ENCODE results near the gene UFSP1. TPM values are rescaled to one million over a fixed set of nuclear protein-coding genes. Genes with fewer than 3 reads are reported as not detected.
A peak's percentile ranks its signal among the peaks of the same experiment; 100 is the strongest.
"Not testable (repeated sequence)": the region's sequence is repeated elsewhere in the genome, so short reads cannot be mapped to it uniquely, and the experiment has no call there.

The UFSP1 gene
- 8.5 and 14.3 TPM in 2 replicates for total RNA-seq
- 5.4 TPM for polyA plus RNA-seq (2012)

DNA sequence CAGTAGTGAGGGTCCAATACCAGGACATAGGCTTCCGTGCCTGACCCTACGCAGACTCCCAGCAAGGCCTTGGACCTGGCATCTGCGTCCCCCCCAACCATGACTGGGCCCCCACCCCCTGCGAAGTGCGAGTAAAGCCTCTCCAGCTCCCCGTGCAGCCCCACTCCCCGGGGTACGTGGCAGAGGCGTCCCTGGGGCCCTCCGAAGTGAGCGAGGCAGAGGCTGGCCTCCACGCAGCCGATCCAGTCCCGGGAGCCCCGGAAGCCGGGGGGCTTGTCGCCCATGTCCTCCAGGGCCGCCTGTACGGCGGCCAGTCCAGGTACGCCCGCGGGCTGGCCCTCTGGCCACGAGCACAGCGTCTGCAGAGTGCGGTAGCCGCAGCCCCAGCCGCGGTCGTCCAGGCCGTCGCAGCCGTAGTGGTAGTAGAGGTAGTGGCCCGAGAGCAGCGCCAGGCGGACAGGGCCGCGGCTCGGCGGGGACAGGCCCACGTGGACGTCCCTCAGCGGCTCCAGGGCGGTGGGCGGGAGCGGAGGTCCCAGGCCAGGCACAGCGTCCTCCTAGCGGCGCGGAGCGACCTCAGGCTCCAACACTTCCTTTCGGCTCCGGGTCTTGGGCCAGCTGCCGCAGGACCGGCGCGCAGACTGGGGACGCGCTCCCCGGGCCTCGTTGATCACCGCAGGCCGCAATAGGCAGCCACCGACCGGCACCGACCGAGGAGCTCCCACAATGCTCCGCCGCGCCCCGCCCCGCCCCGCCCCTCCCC lies at the start of gene UFSP1:
Gene UFSP1 (minus strand): TSS at position 728 of the 763 bp plus-strand sequence. CDS start 444 bp downstream, at position 284.
- DNase-seq (ENCODE audit: low read depth) = no peak

DNA sequence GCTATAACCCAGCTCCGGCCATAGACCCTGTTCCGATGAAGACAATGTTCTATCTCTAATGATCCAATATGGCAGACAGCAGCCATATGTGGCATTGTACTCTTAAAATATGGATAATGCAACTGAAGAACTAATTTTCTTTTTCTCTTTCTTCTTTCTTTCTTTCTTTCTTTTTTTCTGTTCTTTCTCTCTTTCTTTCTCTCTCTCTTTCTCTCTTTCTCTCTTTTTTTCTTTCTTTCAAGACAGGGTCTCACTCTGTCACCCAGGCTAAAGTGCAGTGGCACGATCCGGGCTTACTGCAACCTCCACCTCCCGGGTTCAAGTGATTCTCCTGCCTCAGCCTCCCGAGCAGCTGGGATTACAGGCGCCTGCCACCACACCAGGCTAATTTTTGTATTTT lies 46.7 kb upstream of the UFSP1 start:
- DNase-seq (ENCODE audit: low read depth) = not testable (repeated sequence)

DNA sequence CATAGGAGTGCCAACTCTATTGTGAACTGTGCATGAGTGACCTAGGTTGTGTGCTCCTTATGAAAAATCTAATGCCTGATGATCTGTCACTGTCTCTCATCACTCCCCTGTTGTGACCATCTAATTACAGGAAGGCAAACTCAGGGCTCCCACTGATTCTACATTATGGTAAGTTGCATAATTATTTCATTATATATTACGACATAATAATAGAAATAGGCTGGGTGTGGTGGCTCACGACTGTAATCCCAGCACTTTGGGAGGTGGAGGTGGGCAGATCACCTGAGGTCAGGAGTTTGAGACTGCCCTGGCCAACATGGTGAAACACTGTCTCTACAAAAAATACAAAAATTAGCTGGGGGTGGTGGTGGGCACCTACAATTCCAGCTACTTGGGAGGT lies 45.9 kb upstream of the UFSP1 start:
- DNase-seq (ENCODE audit: low read depth) = not testable (repeated sequence)

DNA sequence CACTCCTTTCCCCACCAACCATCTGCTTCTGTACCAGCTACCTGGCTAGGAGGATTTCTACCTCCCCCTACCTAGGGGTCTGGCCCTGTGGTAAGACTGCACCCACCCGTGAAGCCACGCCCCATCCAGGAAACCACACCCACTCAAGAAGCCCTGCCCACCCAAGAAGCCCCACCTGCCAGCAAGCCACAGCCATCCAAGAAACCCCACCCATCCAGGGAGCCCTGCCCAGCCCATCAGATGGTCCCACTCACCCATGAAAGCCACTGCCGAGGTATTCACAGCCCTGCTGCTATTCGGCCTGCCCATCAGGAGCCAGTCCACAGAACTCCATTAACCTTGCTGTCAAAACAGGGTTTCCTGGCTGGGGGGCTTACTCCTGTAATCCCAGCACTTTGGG lies 44.2 kb upstream of the UFSP1 start:
- no peak for DNase-seq (ENCODE audit: low read depth)

DNA sequence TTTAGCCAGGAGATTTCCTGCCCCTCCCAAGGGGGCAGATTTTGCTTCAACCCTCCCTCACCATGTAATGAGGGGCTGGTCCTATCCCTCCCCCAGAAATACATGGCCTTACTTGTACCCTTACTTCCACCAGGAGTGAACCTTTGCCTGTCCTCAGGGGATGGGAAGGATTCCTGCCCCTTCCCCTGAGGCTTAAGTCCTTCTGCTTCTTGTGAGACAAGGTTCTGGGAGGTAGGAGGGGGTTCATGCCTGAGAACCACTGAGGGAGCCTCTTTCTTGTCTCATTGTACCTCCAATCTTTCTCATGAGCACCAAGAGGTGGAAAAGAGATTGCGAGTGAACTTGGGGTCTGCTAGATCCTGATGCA lies 40.3 kb upstream of the UFSP1 start:
- DNase-seq (ENCODE audit: low read depth) = no peak

DNA sequence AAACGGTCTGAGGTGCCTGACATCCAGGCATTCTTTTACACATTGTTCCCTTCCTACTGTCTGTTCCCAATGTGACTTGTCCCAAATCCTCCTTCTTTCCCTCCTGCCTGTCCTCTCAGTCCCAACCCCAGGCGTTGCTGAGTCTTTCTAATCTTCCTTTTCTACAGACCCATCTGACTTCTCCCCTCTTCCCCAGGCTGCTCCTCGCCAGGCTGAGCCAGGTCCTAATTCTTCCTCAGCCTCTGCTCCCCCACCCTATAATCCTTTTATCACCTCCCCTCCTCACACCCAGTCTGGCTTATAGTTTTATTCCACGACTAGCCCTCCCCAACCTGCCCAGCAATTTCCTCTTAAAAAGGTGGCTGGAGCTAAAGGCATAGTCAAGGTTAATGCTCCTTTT lies 34.1 kb upstream of the UFSP1 start:
- not testable (repeated sequence) for DNase-seq (ENCODE audit: low read depth)

DNA sequence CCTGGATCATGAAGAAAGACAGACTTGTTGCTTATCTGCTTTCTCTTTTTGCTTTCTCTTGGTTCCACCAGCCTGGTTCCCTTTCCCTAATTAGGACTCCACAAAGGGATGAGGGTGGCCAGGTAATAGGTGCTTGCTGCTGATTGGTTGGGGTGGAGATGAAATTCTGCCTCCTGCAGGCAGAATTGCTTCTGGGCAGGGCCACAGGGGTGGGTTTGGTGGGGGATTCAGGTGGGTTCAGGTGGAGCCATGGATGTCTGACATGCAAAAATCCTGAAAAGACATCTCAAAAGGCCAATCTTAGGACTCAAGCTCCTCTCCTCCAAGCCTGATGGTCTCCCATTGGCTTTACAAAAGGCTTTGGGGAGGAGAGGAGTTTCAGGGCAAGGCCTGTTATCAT lies 31.5 kb upstream of the UFSP1 start:
- no peak for DNase-seq (ENCODE audit: low read depth)

DNA sequence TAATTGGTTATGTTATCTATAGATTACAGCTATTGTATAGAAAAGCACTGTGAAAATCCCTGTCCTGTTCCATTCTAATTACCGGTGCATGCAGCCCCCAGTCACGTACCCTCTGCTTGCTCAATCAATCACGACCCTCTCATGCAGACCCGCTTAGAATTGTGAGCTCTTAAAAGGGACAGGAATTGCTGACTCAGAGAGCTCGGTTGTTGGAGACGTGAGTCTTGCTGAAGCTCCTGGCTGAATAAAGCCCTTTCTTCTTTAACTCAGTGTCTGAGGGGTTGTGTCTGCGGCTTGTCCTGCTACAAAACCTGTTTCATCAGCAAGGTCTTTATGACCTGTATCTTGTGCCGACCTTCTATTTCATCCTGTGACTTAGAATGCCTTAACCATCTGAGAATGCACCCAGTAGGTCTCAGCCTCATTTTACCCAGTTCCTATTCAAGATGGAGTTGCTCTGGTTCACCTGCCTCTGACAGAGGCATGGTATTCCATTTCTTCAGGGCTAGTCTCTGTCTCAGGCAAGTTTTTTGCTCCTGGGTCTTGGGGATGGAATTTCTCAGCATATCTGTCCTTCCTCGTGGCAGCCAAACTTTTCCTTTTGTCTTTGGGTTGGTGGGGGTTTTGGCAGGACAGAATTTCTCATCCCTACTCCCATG lies 30.4 kb upstream of the UFSP1 start:
- not testable (repeated sequence) for DNase-seq (ENCODE audit: low read depth)

DNA sequence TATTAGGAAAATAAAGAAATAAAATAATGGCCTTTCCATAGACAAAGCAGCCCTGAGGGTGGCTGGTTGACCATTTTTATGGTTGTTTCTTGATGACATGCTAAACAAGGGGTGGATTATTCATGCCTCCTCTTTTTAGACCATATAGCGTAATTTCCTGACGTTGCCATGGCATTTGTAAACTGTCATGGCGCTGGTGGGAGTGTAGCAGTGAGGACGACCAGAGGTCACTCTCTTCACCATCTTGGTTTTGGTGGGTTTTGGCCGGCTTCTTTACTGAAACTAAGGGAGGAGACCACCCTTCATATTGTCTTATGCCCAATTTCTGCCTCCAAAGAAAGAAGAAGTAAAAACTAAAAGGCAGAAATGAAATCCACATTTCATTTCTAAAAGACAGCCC lies 29.8 kb upstream of the UFSP1 start:
- DNase-seq (ENCODE audit: low read depth) = not testable (repeated sequence)

DNA sequence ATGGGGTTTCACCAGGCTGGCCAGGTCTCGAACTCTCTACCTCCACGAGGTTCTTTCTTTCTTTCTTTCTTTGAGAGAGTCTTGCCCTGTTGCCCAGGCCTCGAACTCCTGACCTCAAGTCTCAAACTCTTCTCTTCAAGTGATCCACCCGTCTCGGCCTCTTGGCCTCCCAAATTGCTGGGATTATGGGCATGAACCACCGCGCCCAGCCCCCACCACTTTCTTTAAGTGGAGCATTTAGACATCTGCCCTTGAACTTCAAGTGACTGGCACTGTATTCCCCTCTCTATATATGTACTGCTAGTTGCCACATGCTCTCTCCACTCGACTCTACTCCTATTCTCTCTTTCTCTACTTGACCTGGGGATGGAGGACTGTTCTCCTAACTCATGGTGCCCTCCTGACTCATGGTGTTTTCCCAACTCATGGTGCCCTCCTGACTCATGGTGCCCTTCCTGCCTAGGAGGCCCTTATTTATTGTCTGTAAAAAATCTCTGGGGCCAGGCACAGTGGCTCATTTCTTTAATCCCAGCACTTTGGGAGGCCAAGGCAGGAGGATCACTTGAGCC lies 25.4 kb upstream of the UFSP1 start:
- DNase-seq (ENCODE audit: low read depth) = no peak

DNA sequence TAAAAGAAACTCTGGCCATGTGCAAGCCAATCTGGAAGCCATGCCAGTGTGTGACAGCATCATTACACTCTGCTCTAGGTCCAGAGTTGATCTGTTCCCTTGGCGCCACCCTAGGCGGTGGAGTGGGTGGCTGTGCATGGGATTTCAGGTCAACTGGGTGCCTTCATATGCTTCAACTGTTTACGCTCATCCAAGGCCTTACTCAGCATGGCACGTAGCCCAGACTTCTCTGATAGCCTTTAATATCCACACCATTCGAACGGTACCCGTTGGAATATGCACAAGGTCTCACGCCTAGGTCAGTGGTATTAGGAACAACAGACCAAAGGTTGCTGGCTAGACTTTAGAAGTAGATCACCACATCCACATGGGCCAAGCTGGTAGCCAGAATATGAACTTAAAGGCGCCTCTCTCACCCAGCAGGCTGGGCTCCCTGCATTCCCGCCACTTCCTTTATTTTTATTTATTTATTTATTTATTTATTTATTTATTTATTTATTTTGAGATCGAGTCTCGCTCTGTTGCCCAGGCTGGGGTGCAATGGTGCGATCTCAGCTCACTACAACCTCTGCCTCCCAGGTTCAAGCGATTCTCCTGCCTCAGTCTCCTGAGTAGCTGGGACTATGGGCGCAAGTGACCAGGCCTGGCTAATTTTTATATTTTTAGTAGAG lies 24.8 kb upstream of the UFSP1 start:
- DNase-seq (ENCODE audit: low read depth) = no peak

DNA sequence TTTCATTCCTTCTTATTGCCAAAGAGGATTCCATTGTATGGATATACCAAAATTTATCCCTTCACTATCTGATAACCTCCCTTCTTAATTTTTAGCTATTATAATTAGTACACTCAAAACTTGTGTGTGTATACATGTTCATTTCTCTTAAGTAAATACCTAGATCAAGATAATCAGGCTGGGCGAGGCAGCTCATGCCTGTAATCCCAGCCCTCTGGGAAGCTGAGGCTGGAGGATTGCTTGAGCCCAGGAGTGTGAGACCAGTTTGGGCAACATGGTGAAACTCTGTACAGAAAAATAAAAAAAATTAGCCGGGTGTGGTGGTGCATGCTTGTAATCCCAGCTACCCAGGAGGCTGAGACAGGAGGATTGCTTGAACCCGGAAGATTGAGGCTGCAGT lies 22.0 kb upstream of the UFSP1 start:
- no peak for DNase-seq (ENCODE audit: low read depth)

DNA sequence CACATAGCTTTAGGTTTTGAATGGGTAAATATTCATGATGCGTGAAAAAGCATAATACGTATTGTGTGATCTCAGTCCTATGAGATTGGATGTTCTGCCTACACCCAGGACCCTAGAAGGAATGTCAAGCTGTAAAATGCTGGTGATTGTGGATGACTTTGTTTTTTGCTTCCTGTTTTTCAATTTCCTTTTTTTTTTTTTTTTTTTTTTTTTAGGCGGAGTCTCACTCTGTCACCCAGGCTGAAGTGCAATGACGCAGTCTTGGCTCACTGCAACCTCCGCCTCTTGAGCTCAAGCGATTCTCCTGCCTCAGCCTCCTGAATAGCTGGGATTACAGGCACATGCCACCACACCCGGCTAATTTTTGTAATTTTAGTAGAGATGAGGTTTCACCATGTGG lies 20.9 kb upstream of the UFSP1 start:
- not testable (repeated sequence) for DNase-seq (ENCODE audit: low read depth)

DNA sequence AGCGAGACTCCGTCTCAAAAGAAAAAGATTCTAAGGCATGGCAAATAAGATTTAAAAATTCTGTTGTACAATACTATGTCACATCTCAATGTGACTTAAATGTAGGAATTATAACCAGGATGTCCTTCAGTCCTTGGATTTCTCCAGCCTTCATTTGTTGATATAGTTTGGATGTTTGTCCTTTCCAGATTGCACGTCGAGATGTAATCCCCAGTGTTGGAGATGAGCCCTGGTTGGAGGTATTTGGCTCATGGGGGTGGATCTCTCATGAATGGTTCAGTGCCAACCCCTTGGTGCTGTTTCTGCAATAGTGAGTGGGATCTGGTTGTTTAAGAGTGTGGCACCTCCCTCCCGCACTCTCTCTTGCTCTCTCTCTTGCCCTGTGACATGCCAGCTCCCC lies 19.0 kb upstream of the UFSP1 start:
- DNase-seq (ENCODE audit: low read depth) = no peak

DNA sequence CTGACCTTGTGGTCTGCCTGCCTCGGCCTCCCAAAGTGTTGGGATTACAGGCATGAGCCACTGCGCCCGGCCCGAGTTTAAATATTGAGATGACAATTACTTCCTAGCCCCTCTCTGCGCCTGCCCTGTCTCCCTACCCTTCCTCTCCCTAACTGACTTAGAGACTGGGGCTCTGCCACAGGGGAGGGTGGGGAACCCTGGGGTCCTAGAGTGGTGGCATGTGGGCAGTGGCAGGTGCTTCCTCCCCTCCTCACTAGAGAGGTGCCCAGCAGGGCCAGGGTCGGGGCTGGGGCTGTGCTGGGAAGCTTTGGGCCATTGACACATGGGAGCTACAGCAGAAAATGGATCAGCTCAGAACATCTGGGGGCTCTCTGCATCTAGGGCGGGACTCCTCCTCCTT lies 13.1 kb upstream of the UFSP1 start:
- no peak for DNase-seq (ENCODE audit: low read depth)

DNA sequence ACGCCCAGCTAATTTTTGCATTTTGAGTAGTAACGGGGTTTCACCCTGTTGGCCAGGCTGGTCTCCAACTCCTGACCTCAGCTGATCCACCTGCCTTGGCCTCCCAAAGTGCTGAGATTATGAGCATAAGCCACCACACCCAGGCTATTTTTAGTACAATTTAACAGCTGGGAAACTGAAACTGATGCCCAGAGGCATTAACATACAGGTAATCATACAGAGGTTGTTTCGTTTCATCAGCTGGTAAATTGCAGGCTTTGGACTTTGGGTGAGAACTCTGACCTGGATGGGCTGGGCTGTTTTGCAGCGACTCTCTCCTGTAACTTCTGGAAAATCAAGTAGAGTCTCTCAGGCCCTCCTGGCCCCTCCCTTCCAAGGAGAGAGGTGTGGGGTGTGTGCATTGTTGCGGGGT lies 12.4 kb upstream of the UFSP1 start:
- no peak for DNase-seq (ENCODE audit: low read depth)

DNA sequence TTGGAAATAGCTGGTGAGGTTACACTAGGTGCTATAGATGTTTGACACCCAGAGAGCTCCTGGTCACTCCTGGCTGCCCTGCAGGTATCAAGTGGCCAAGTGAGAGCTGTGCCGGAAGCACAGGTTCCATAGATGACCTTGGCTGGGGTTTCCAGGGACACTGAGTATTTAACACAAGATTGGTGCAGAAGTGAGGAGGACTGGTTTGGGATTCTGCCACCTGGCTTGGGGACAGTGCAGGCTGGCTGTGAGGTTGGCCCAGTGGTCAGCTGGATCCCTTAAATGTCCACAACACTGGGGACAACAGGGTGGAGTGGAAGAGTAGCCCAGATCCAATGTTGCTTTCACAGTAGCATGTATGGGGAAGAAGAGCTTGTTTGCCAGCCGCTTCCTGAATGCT lies 11.5 kb upstream of the UFSP1 start:
- DNase-seq (ENCODE audit: low read depth) = peak; percentile 18

DNA sequence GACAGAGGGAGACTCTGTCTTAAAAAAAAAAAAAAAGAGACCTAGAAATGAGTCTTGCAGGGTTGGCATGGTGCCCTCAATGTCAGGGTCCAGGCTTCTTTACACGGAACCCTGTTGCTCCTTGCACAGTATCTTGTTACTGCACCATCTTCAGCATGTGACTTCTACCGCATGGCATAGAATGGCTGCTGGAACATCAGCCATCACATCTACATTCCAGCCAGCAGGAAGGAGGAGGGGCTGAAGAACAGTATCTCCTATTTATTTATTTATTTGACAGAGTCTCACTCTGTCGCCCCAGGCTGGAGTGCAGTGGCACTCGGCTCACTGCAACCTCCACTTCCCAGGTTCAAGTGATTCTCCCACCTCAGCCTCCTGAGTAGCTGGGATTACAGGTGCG lies 9.9 kb upstream of the UFSP1 start:
- no peak for DNase-seq (ENCODE audit: low read depth)

DNA sequence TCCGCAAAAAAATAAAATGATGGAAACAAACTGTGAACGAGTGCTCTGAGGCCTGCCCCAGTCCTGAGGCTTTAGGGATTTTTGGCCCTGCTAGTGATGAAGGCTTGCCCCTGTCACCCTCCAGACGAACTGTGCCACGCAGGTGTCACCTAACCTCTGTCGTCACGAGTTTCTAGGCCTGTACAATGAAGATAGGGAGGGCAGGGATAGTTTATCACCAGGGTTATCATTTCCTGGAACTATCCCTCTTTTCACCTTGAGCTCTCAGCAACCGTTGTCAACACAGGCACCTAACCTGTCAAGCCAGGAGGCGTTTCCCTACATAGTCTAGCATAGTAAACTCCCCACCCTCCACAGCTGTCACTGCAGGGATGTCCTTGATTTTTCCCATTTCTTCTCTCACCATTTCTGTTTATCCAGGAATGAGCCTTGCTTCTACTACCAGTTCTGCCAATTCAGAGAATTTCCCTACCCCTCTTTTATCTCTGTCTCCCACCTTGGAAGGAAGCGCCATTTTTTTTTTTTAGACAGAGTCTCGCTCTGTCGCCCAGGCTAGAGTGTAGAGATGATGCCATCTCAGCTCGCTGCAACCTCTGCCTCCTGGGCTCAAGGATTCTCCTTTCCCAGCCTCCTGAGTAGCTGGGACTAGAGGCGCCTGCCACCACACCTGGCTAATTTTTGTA lies 8.4 kb upstream of the UFSP1 start:
- DNase-seq (ENCODE audit: low read depth) = no peak

DNA sequence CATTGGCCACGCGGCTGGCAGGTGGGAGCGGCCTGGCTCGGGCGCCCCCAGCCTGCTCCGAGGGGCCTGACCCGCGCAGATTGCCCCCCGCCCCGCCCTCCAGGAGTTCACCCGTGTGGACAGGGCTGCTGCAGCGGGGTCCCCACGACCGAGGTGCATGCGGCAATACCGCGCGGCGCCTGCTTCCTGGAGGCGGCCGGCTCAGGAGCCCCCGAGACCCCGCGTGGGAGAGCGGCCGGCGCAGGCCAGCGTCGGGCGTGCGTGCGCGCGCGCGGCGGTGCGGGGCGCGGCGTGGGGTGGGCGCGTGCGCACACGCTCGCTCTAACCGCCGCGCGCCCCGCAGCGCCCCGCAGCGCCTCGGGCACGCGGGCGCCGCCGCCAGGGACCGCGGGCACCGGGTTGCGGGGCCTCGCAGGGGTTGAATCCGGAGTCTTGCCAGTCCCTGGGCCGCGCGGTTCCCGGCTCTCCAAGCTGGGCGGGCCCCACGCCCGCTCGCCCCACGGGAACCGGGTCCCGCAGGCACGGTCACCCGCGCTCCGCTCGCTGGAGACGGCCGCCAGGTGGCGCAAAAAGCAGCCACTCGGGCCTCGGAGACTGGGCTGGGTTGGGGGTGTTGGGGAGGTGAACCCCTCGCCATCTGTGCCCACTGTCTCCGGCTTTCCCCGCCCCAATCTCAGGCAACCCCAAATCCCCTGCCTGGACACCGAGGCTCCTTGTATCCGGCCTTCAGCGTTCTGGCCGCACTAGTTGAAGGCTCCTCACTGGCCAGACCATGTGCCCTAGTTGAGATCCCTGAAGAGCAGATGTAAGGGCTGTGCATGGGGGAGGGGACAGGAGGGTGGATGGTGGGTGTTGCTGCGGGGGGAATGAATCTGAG lies 7.5 kb upstream of the UFSP1 start:
- peak; percentile 55 for DNase-seq (ENCODE audit: low read depth)
